ENCODE results near the gene ENTPD1.

Gene ENTPD1

GRCh38 chr10:95831076-95831475 lies 75.1 kb downstream of the ENTPD1 start:
- no peak for DNase-seq (ENCODE audit: low read depth in 2 of 2)

GRCh38 chr10:95831515-95831914 lies 75.6 kb downstream of the ENTPD1 start:
- DNase-seq (ENCODE audit: low read depth in 2 of 2), result no peak

GRCh38 chr10:95832216-95833041 lies 76.5 kb downstream of the ENTPD1 start:
- DNase-seq (ENCODE audit: low read depth in 2 of 2), result peak; percentile 8 to 42

GRCh38 chr10:95833042-95833610 lies 77.2 kb downstream of the ENTPD1 start:
- DNase-seq (ENCODE audit: low read depth in 2 of 2), result no peak

GRCh38 chr10:95834406-95834805 lies 78.4 kb downstream of the ENTPD1 start:
- no peak for DNase-seq (ENCODE audit: low read depth in 2 of 2)

GRCh38 chr10:95835149-95835860 lies 79.3 kb downstream of the ENTPD1 start:
- no peak for DNase-seq (ENCODE audit: low read depth in 2 of 2)

GRCh38 chr10:95835911-95836310 lies 79.9 kb downstream of the ENTPD1 start:
- no peak for DNase-seq (ENCODE audit: low read depth in 2 of 2)

GRCh38 chr10:95836610-95837355 lies 80.8 kb downstream of the ENTPD1 start:
- no peak for DNase-seq (ENCODE audit: low read depth in 2 of 2)

GRCh38 chr10:95837356-95837776 lies 81.4 kb downstream of the ENTPD1 start:
- DNase-seq (ENCODE audit: low read depth in 2 of 2), result no peak

- DNase-seq (ENCODE audit: low read depth in 2 of 2), result no peak
Measured at GRCh38 chr10:95837783-95838182, 81.8 kb downstream of the ENTPD1 start.

- DNase-seq (ENCODE audit: low read depth in 2 of 2), result no peak
Measured at GRCh38 chr10:95840121-95840520, 84.2 kb downstream of the ENTPD1 start.

- no peak for DNase-seq (ENCODE audit: low read depth in 2 of 2)
Measured at GRCh38 chr10:95840681-95841080, 84.7 kb downstream of the ENTPD1 start.

- DNase-seq (ENCODE audit: low read depth in 2 of 2), result no peak
Measured at GRCh38 chr10:95841661-95842498, 85.9 kb downstream of the ENTPD1 start.

GRCh38 chr10:95845411-95845810 lies 89.4 kb downstream of the ENTPD1 start:
- no peak for DNase-seq (ENCODE audit: low read depth in 2 of 2)

GRCh38 chr10:95847007-95847406 lies 91.0 kb downstream of the ENTPD1 start:
- no peak for DNase-seq (ENCODE audit: low read depth in 2 of 2)

GRCh38 chr10:95848841-95849240 lies 92.9 kb downstream of the ENTPD1 start:
- DNase-seq (ENCODE audit: low read depth in 2 of 2), result no peak

GRCh38 chr10:95850791-95851190 lies 94.8 kb downstream of the ENTPD1 start:
- no peak for DNase-seq (ENCODE audit: low read depth in 2 of 2)

GRCh38 chr10:95860166-95860940 lies 104.4 kb downstream of the ENTPD1 start:
- no peak for DNase-seq (ENCODE audit: low read depth in 2 of 2)

- no peak for DNase-seq (ENCODE audit: low read depth in 2 of 2)
Measured at GRCh38 chr10:95861386-95861785, 105.4 kb downstream of the ENTPD1 start.

Data from stimulated activated CD8-positive, alpha-beta memory T cell treated with anti-CD3 and anti-CD28 coated beads, Interleukin-7, amount 100 ng/mL, for 4 hours (primary cell).